GM23338 (cell line): ENCODE data around the gene LMO7. TPM values are rescaled to one million over a fixed set of nuclear protein-coding genes. Genes with fewer than 3 reads are reported as not detected.

ENCODE experiments used
- ATAC-seq: fragments of 200-7000 bp; cut with Tn5 transposase; 3 replicates; pipeline ENCODE4 v1.9.1; 2020
- DNase-seq: peaks from one replicate; pipeline ENCODE4 v3.0.0-alpha.2; 2015; ENCODE audit warnings: low spot score
- H2AFZ ChIP-seq: fragments of 200-600 bp; sonication (generic); 2 replicates; pipeline ENCODE4 v1.8.0; 2016; ENCODE audit warnings: antibody characterized with exemption, mild to moderate bottlenecking, moderate library complexity
- H3F3A ChIP-seq: fragments of 200-600 bp; sonication (generic); replicated peaks from 2 replicates; pipeline ENCODE4 v1.8.0; 2017; ENCODE audit warnings: antibody characterized with exemption, mixed run types, low read depth
- H3K27ac ChIP-seq: fragments of 200-600 bp; sonication (generic); 2 replicates; pipeline ENCODE4 v1.6.1; 2016; ENCODE audit warnings: low read depth
- H3K27me3 ChIP-seq: fragments of 200-600 bp; sonication (generic); 2 replicates; pipeline ENCODE4 v1.8.0; 2016; ENCODE audit warnings: mild to moderate bottlenecking, mixed run types, moderate library complexity; ENCODE audit not compliant: insufficient read depth
- H3K36me3 ChIP-seq: fragments of 200-600 bp; sonication (generic); 2 replicates; pipeline ENCODE4 v1.8.0; 2016; ENCODE audit warnings: mild to moderate bottlenecking; ENCODE audit not compliant: insufficient read depth
- H3K4me1 ChIP-seq: fragments of 200-600 bp; sonication (generic); 2 replicates; pipeline ENCODE4 v1.8.0; 2016; ENCODE audit warnings: mild to moderate bottlenecking, moderate library complexity; ENCODE audit not compliant: insufficient read depth
- H3K4me2 ChIP-seq: fragments of 200-600 bp; sonication (generic); 2 replicates; pipeline ENCODE4 v1.7.1; 2017; ENCODE audit warnings: mixed run types
- H3K4me3 ChIP-seq: fragments of 200-600 bp; sonication (generic); 2 replicates; pipeline ENCODE4 v1.6.1; 2016; ENCODE audit warnings: mixed run types
- H3K79me2 ChIP-seq: fragments of 200-600 bp; sonication (generic); replicated peaks from 2 replicates; pipeline ENCODE4 v1.8.0; 2017; ENCODE audit warnings: mild to moderate bottlenecking; ENCODE audit not compliant: insufficient read depth
- H3K9me2 ChIP-seq: fragments of 200-600 bp; sonication (generic); 2 replicates; pipeline ENCODE4 v1.8.0; 2017; ENCODE audit not compliant: insufficient read depth
- H4K20me1 ChIP-seq: fragments of 200-600 bp; sonication (generic); replicated peaks from 2 replicates; pipeline ENCODE4 v1.8.0; 2017; ENCODE audit warnings: mild to moderate bottlenecking; ENCODE audit not compliant: insufficient read depth
- H3K27ac Mint-ChIP-seq: 2 replicates; pipeline ENCODE4 v1.8.0; 2020; ENCODE audit warnings: inconsistent platforms, mild to moderate bottlenecking, moderate library complexity, mixed read lengths
- H3K27me3 Mint-ChIP-seq: 3 replicates; pipeline ENCODE4 v1.8.0; 2022; ENCODE audit warnings: low read depth, mild to moderate bottlenecking, moderate library complexity, mixed read lengths, inconsistent platforms; ENCODE audit not compliant: insufficient read depth, poor library complexity
- H3K36me3 Mint-ChIP-seq: 3 replicates; pipeline ENCODE4 v1.8.0; 2021; ENCODE audit warnings: low read depth, mild to moderate bottlenecking, inconsistent platforms, moderate library complexity, mixed read lengths
- H3K4me1 Mint-ChIP-seq: 3 replicates; pipeline ENCODE4 v1.8.0; 2020; ENCODE audit warnings: mild to moderate bottlenecking, inconsistent platforms, mixed read lengths
- H3K4me3 Mint-ChIP-seq: 3 replicates; pipeline ENCODE4 v1.8.0; 2021; ENCODE audit warnings: moderate library complexity, mild to moderate bottlenecking, inconsistent platforms, mixed read lengths
- H3K9me3 Mint-ChIP-seq: 3 replicates; pipeline ENCODE4 v1.8.0; 2020; ENCODE audit warnings: moderate library complexity, mild to moderate bottlenecking, inconsistent platforms, mixed read lengths
- CREB1 ChIP-seq: fragments of 250-450 bp; sonication (Bioruptor Pico); IDR thresholded peaks from 2 replicates; pipeline ENCODE4 v1.5.0; 2020; ENCODE audit warnings: low read depth, mild to moderate bottlenecking, moderate library complexity
- CTCF ChIP-seq, 2 experiments: fragments of 200-600 bp in 1 of 2; sonication (generic) in 1 of 2; conservative IDR thresholded peaks; 2 replicates each; pipeline versions ENCODE4 v1.5.1 to v1.6.1; 2016 to 2017; ENCODE audit warnings: antibody characterized with exemption in 2 of 2, low read depth in 2 of 2, mild to moderate bottlenecking in 2 of 2, moderate library complexity in 1 of 2
- EZH2 ChIP-seq: fragments of 200-600 bp; sonication (generic); IDR thresholded peaks from one replicate; pipeline ENCODE4 v1.8.0; 2017; ENCODE audit warnings: antibody characterized with exemption, mild to moderate bottlenecking, low read depth; ENCODE audit not compliant: unreplicated experiment
- EZH2phosphoT487 ChIP-seq: fragments of 200-600 bp; sonication (generic); IDR thresholded peaks from one replicate; pipeline ENCODE4 v1.8.1; 2018; ENCODE audit warnings: antibody characterized with exemption; ENCODE audit not compliant: unreplicated experiment
- JUNB ChIP-seq: IDR thresholded peaks from one replicate; pipeline ENCODE4 v1.6.1; 2016; ENCODE audit warnings: antibody characterized with exemption; ENCODE audit not compliant: unreplicated experiment
- NANOG ChIP-seq: IDR thresholded peaks from 2 replicates; pipeline ENCODE4 v1.6.1; 2016; ENCODE audit warnings: antibody characterized with exemption, borderline replicate concordance
- POLR2AphosphoS5 ChIP-seq: IDR thresholded peaks from 2 replicates; pipeline ENCODE4 v1.6.1; 2016; ENCODE audit warnings: antibody characterized with exemption, low read depth
- STAT1 ChIP-seq: IDR thresholded peaks from one replicate; pipeline ENCODE4 v1.6.1; 2016; ENCODE audit warnings: antibody characterized with exemption; ENCODE audit not compliant: unreplicated experiment
- ZNF114 ChIP-seq: fragments of 250-450 bp; sonication (Bioruptor Pico); IDR thresholded peaks from 2 replicates; pipeline ENCODE4 v1.5.0; 2020; ENCODE audit warnings: mild to moderate bottlenecking, moderate library complexity
- ZNF331 ChIP-seq: fragments of 250-450 bp; sonication (Bioruptor Pico); IDR thresholded peaks from 2 replicates; pipeline ENCODE4 v1.5.0; 2020; ENCODE audit warnings: low read depth, mild to moderate bottlenecking, moderate library complexity
- ZNF462 ChIP-seq: fragments of 250-450 bp; sonication (Bioruptor Pico); IDR thresholded peaks from 2 replicates; pipeline ENCODE4 v1.5.0; 2020; ENCODE audit warnings: mild to moderate bottlenecking, moderate library complexity
- polyA plus RNA-seq: library from polyadenylated mRNA; unstranded; fragments of >200 nt; fragmentation: Nextera tagmentation; extraction: Ambion mirVana; gene quantifications from 2 replicates; pipeline ENCODE4 v1.2.1, GENCODE V29; 2016
- total RNA-seq: library from RNA; depleted of rRNA; stranded (reverse); fragments of >200 nt; shearing (Covaris generic); gene quantifications from 2 replicates; pipeline ENCODE4 v1.2.3, GENCODE V29; 2014
- TF ChIP-seq, protein P1 (sequence below): IDR thresholded peaks from one replicate; pipeline ENCODE4 v1.6.1; 2018; ENCODE audit warnings: antibody characterized with exemption; ENCODE audit not compliant: unreplicated experiment
- TF ChIP-seq, protein P2 (sequence below): IDR thresholded peaks from 2 replicates; pipeline ENCODE4 v1.6.1; 2016; ENCODE audit warnings: antibody characterized with exemption

LMO7 gene
- total and polyA plus RNA-seq, 2 experiments from 2014 or later, result 22.3 to 26.9 TPM

DNA sequence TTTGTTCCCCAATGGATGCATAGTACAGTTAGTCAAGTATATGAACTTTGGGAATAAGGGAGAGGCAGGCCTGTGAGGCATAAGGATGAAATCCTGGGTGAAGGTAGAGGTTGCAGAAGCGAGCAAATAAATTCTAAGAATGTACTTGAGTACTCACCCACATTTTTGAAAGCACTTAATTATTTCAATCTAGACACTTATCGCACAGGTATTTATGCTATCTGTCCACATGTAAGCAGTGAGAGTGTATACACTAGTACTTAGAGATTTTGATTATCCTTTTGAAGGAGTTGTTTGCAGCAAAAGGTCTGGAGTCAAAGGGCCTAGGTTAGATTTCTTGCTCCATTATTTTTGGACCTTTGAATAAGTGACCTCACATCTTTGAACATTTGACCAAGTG is 77.7 kb downstream of the LMO7 start:
- no peak overlapping the region for H2AFZ ChIP-seq
- no peaks in the 10 kb centered on the region for H3F3A ChIP-seq
- H3K36me3 ChIP-seq, result no peaks in the 10 kb centered on the region
- H3K27ac Mint-ChIP-seq, result no peak overlapping the region
- H3K4me1 ChIP-seq, result no peaks in the 10 kb centered on the region
- H3K27me3 Mint-ChIP-seq, result no peaks in the 10 kb centered on the region
- no peak overlapping the region for H3K4me3 ChIP-seq
- H3K4me1 Mint-ChIP-seq, result peaks cover 7% of the 10 kb centered on the region; the same call in 1 of the 3 replicates
- no peak overlapping the region for H3K4me2 ChIP-seq
- H3K9me3 Mint-ChIP-seq, result no peaks in the 10 kb centered on the region
- TF ChIP-seq ZNF331 (CRISPR knock-in tag), result no peak
- TF ChIP-seq ZNF114 (CRISPR knock-in tag), result no peak
- TF ChIP-seq, protein P1, sequence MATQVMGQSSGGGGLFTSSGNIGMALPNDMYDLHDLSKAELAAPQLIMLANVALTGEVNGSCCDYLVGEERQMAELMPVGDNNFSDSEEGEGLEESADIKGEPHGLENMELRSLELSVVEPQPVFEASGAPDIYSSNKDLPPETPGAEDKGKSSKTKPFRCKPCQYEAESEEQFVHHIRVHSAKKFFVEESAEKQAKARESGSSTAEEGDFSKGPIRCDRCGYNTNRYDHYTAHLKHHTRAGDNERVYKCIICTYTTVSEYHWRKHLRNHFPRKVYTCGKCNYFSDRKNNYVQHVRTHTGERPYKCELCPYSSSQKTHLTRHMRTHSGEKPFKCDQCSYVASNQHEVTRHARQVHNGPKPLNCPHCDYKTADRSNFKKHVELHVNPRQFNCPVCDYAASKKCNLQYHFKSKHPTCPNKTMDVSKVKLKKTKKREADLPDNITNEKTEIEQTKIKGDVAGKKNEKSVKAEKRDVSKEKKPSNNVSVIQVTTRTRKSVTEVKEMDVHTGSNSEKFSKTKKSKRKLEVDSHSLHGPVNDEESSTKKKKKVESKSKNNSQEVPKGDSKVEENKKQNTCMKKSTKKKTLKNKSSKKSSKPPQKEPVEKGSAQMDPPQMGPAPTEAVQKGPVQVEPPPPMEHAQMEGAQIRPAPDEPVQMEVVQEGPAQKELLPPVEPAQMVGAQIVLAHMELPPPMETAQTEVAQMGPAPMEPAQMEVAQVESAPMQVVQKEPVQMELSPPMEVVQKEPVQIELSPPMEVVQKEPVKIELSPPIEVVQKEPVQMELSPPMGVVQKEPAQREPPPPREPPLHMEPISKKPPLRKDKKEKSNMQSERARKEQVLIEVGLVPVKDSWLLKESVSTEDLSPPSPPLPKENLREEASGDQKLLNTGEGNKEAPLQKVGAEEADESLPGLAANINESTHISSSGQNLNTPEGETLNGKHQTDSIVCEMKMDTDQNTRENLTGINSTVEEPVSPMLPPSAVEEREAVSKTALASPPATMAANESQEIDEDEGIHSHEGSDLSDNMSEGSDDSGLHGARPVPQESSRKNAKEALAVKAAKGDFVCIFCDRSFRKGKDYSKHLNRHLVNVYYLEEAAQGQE, result no peak
- no peak for TF ChIP-seq CTCF (conservative IDR thresholded peaks at IDR 0.05; ENCODE audit: low read depth in 2 of 2)
- no peak for TF ChIP-seq EZH2phosphoT487
- no peak for TF ChIP-seq ZNF462 (CRISPR knock-in tag)
- no peak for TF ChIP-seq JUNB
- no peak for TF ChIP-seq STAT1
- no peak for TF ChIP-seq EZH2
- TF ChIP-seq NANOG, result no peak
- no peak for TF ChIP-seq CREB1 (CRISPR knock-in tag)
- TF ChIP-seq, protein P2, sequence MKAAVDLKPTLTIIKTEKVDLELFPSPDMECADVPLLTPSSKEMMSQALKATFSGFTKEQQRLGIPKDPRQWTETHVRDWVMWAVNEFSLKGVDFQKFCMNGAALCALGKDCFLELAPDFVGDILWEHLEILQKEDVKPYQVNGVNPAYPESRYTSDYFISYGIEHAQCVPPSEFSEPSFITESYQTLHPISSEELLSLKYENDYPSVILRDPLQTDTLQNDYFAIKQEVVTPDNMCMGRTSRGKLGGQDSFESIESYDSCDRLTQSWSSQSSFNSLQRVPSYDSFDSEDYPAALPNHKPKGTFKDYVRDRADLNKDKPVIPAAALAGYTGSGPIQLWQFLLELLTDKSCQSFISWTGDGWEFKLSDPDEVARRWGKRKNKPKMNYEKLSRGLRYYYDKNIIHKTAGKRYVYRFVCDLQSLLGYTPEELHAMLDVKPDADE, result no peak
- TF ChIP-seq POLR2AphosphoS5, result no peak
- no peak for DNase-seq
- H4K20me1 ChIP-seq, result no peaks in the 10 kb centered on the region
- H3K36me3 Mint-ChIP-seq, result peaks cover 7% of the 10 kb centered on the region; the same call in 2 of the 3 replicates
- ATAC-seq, result no peak
- no peaks in the 10 kb centered on the region for H3K9me2 ChIP-seq
- no peaks in the 10 kb centered on the region for H3K27me3 ChIP-seq
- no peak overlapping the region for H3K27ac ChIP-seq
- H3K79me2 ChIP-seq, result no peaks in the 10 kb centered on the region; the same call in 1 of the 2 replicates
- H3K4me3 Mint-ChIP-seq, result no peak overlapping the region
